RKO (cell line): ENCODE results near the gene SOX11.

Experiments
- DNase-seq: peaks from one replicate; pipeline ENCODE4 v3.0.0-alpha.2; 2016; ENCODE audit warnings: low spot score

The SOX11 gene

GRCh38 chr2:5692561-5693286 lies 540 bp downstream of the SOX11 start:
- DNase-seq: no peak

GRCh38 chr2:5693287-5694201 lies 1.4 kb downstream of the SOX11 start:
- DNase-seq: no peak

GRCh38 chr2:5694306-5694705 lies 2.1 kb downstream of the SOX11 start:
- no peak for DNase-seq

GRCh38 chr2:5695654-5696403 lies 3.6 kb downstream of the SOX11 start:
- no peak for DNase-seq

GRCh38 chr2:5696404-5696944 lies 4.3 kb downstream of the SOX11 start:
- DNase-seq: no peak

- DNase-seq: no peak
Observed at GRCh38 chr2:5696945-5697521, 4.8 kb downstream of the SOX11 start.

- no peak for DNase-seq
Observed at GRCh38 chr2:5697562-5697961, 5.4 kb downstream of the SOX11 start.

GRCh38 chr2:5698134-5698533 lies 6.0 kb downstream of the SOX11 start:
- no peak for DNase-seq

- no peak for DNase-seq
Observed at GRCh38 chr2:5699963-5700362, 7.8 kb downstream of the SOX11 start.

- DNase-seq: no peak
Observed at GRCh38 chr2:5700551-5700950, 8.4 kb downstream of the SOX11 start.

- no peak for DNase-seq
Observed at GRCh38 chr2:5701266-5701665, 9.1 kb downstream of the SOX11 start.

GRCh38 chr2:5703166-5703565 lies 11.0 kb downstream of the SOX11 start:
- no peak for DNase-seq

GRCh38 chr2:5705490-5705889 lies 13.3 kb downstream of the SOX11 start:
- DNase-seq: no peak

GRCh38 chr2:5706717-5707455 lies 14.7 kb downstream of the SOX11 start:
- DNase-seq: no peak

GRCh38 chr2:5710615-5711014 lies 18.4 kb downstream of the SOX11 start:
- no peak for DNase-seq

GRCh38 chr2:5713101-5713500 lies 20.9 kb downstream of the SOX11 start:
- DNase-seq: no peak

- DNase-seq: no peak
Observed at GRCh38 chr2:5719629-5720334, 27.6 kb downstream of the SOX11 start.

GRCh38 chr2:5720426-5720825 lies 28.2 kb downstream of the SOX11 start:
- DNase-seq: no peak

GRCh38 chr2:5722236-5722635 lies 30.1 kb downstream of the SOX11 start:
- no peak for DNase-seq
